HG03558 (cell line): ENCODE measurements around the gene NOTCH2NLA.
"Not testable (repeated sequence)": the region's sequence is repeated elsewhere in the genome, so short reads cannot be mapped to it uniquely, and the experiment has no call there.

ENCODE experiments used
- ATAC-seq: cut with Tn5 transposase; IDR thresholded peaks from one replicate; pipeline ENCODE4 v1.9.1; 2021; ENCODE audit warnings: moderate number of reproducible peaks; ENCODE audit not compliant: unreplicated experiment; ENCODE audit errors: extremely low read depth

NOTCH2NLA gene

GRCh38 chr1:146228710-146229477 is at the start of gene NOTCH2NLA:
TSS of gene NOTCH2NLA (minus strand) at chr1:146229021. CDS start at chr1:146189337, 39,684 bp downstream.
- ATAC-seq = not testable (repeated sequence)

GRCh38 chr1:146278346-146278745 is 49.5 kb upstream of the NOTCH2NLA start:
- peak; percentile 55 for ATAC-seq

GRCh38 chr1:146277087-146277486 is 48.3 kb upstream of the NOTCH2NLA start:
- not testable (repeated sequence) for ATAC-seq

GRCh38 chr1:146274083-146274482 is 45.3 kb upstream of the NOTCH2NLA start:
- ATAC-seq = not testable (repeated sequence)

GRCh38 chr1:146273194-146273593 is 44.4 kb upstream of the NOTCH2NLA start:
- not testable (repeated sequence) for ATAC-seq

- not testable (repeated sequence) for ATAC-seq
These were observed 43.9 kb upstream of the NOTCH2NLA start for GRCh38 chr1:146272734-146273133.

- ATAC-seq = not testable (repeated sequence)
These were observed 43.2 kb upstream of the NOTCH2NLA start for GRCh38 chr1:146271977-146272376.

- ATAC-seq = not testable (repeated sequence)
These were observed 41.3 kb upstream of the NOTCH2NLA start for GRCh38 chr1:146270129-146270528.

- ATAC-seq = not testable (repeated sequence)
These were observed 37.4 kb upstream of the NOTCH2NLA start for GRCh38 chr1:146266179-146266748.

- not testable (repeated sequence) for ATAC-seq
These were observed 35.9 kb upstream of the NOTCH2NLA start for GRCh38 chr1:146264761-146265160.

GRCh38 chr1:146260006-146260730 is 31.3 kb upstream of the NOTCH2NLA start:
- not testable (repeated sequence) for ATAC-seq

- not testable (repeated sequence) for ATAC-seq
These were observed 29.3 kb upstream of the NOTCH2NLA start for GRCh38 chr1:146257992-146258552.

- not testable (repeated sequence) for ATAC-seq
These were observed 25.9 kb upstream of the NOTCH2NLA start for GRCh38 chr1:146254569-146255197.

- not testable (repeated sequence) for ATAC-seq
These were observed 24.5 kb upstream of the NOTCH2NLA start for GRCh38 chr1:146253249-146253855.

GRCh38 chr1:146251523-146251922 is 22.7 kb upstream of the NOTCH2NLA start:
- not testable (repeated sequence) for ATAC-seq

GRCh38 chr1:146248643-146249042 is 19.8 kb upstream of the NOTCH2NLA start:
- ATAC-seq = not testable (repeated sequence)

- not testable (repeated sequence) for ATAC-seq
These were observed 7.8 kb upstream of the NOTCH2NLA start for GRCh38 chr1:146236626-146237025.

- not testable (repeated sequence) for ATAC-seq
These were observed 7.3 kb upstream of the NOTCH2NLA start for GRCh38 chr1:146236026-146236601.

GRCh38 chr1:146228144-146228682 is 608 bp downstream of the NOTCH2NLA start:
- ATAC-seq = not testable (repeated sequence)
